NCI-H2227 (cell line): ENCODE results near the gene BCL11B.

ENCODE experiments used
- DNase-seq: peaks from one replicate; lab custom pipeline; 2025; ENCODE audit not compliant: unreplicated experiment; lab: John Stamatoyannopoulos, UW

The BCL11B gene

GRCh38 chr14:99271951-99272631 lies at the start of gene BCL11B:
TSS of gene BCL11B (minus strand) at chr14:99272197. CDS start at chr14:99271218, 979 bp downstream.
- DNase-seq: peak; percentile 78

GRCh38 chr14:99321236-99321925 lies 49.4 kb upstream of the BCL11B start:
- no peak for DNase-seq

- no peak for DNase-seq
These were observed 48.7 kb upstream of the BCL11B start for GRCh38 chr14:99320621-99321235.

- DNase-seq: peak; percentile 62
These were observed 48.1 kb upstream of the BCL11B start for GRCh38 chr14:99320105-99320572.

- no peak for DNase-seq
These were observed 46.9 kb upstream of the BCL11B start for GRCh38 chr14:99318959-99319295.

- DNase-seq: no peak
These were observed 46.3 kb upstream of the BCL11B start for GRCh38 chr14:99318091-99318958.

- DNase-seq: no peak
These were observed 45.5 kb upstream of the BCL11B start for GRCh38 chr14:99317231-99318090.

- no peak for DNase-seq
These were observed 44.5 kb upstream of the BCL11B start for GRCh38 chr14:99316281-99317163.

GRCh38 chr14:99315197-99315596 lies 43.2 kb upstream of the BCL11B start:
- DNase-seq: no peak

- DNase-seq: no peak
These were observed 42.6 kb upstream of the BCL11B start for GRCh38 chr14:99314623-99315022.

GRCh38 chr14:99313234-99313633 lies 41.2 kb upstream of the BCL11B start:
- no peak for DNase-seq

GRCh38 chr14:99312106-99312505 lies 40.1 kb upstream of the BCL11B start:
- no peak for DNase-seq

GRCh38 chr14:99309220-99309766 lies 37.3 kb upstream of the BCL11B start:
- DNase-seq: no peak

- DNase-seq: no peak
These were observed 32.2 kb upstream of the BCL11B start for GRCh38 chr14:99304208-99304607.

- DNase-seq: no peak
These were observed 28.2 kb upstream of the BCL11B start for GRCh38 chr14:99300190-99300589.

- DNase-seq: no peak
These were observed 24.5 kb upstream of the BCL11B start for GRCh38 chr14:99296517-99296916.

GRCh38 chr14:99289394-99290189 lies 17.6 kb upstream of the BCL11B start:
- no peak for DNase-seq

- DNase-seq: no peak
These were observed 17.0 kb upstream of the BCL11B start for GRCh38 chr14:99288948-99289347.
